Urinary bladder (tissue), 4 donors: ENCODE measurements around the gene RUNX2. TPM values are rescaled to one million over a fixed set of nuclear protein-coding genes. Genes with fewer than 3 reads are reported as not detected.

ENCODE experiments used
- DNase-seq: peaks from one replicate; pipeline ENCODE4 v3.0.0-alpha.2; 2015; ENCODE audit errors: extremely low spot score
- H3K27ac ChIP-seq: one replicate; pipeline ENCODE4 v1.5.1; 2013; ENCODE audit warnings: low read depth, mild to moderate bottlenecking, moderate library complexity
- H3K36me3 ChIP-seq: one replicate; pipeline ENCODE4 v1.6.1; 2013; ENCODE audit warnings: mild to moderate bottlenecking, moderate library complexity; ENCODE audit not compliant: insufficient read depth
- H3K4me1 ChIP-seq: one replicate; pipeline ENCODE4 v1.6.1; 2013; ENCODE audit warnings: mild to moderate bottlenecking, moderate library complexity; ENCODE audit not compliant: insufficient read depth
- H3K4me3 ChIP-seq: one replicate; pipeline ENCODE4 v1.5.1; 2013; ENCODE audit warnings: low read depth, low read length
- WGBS: extraction: QIAGEN DNeasy Blood & Tissue Kit; methylation state at CpG from one replicate; pipeline ENCODE4 v1.1.7; 2013; 5-methylcytosine and 5-hydroxymethylcytosine counted together
- polyA plus RNA-seq: library from polyadenylated mRNA; stranded (reverse); fragments of 200-250 nt; gene quantifications from one replicate; pipeline ENCODE4 v1.2.3, GENCODE V29; 2013
- total RNA-seq: library from RNA; depleted of rRNA; stranded (reverse); fragments of >200 nt; gene quantifications from one replicate; pipeline ENCODE4 v1.2.3, GENCODE V29; 2014
- donor health status: healthy with polysubstance abuse.
- donor health status: healthy.

RUNX2 gene
- total and polyA plus RNA-seq, 2 donors: 2.4 to 2.6 TPM

- WGBS: under 1% methylated on average over 62 of the region's 62 CpGs
- peak overlapping the region; percentile 61 for H3K27ac ChIP-seq
- H3K36me3 ChIP-seq: no peaks in the 10 kb centered on the region
- peak overlapping the region; percentile 74 for H3K4me3 ChIP-seq
- DNase-seq: no peak
- no peaks in the 10 kb centered on the region for H3K4me1 ChIP-seq
These were observed 95.1 kb downstream of the RUNX2 start for GRCh38 chr6:45423111-45423823.

DNA sequence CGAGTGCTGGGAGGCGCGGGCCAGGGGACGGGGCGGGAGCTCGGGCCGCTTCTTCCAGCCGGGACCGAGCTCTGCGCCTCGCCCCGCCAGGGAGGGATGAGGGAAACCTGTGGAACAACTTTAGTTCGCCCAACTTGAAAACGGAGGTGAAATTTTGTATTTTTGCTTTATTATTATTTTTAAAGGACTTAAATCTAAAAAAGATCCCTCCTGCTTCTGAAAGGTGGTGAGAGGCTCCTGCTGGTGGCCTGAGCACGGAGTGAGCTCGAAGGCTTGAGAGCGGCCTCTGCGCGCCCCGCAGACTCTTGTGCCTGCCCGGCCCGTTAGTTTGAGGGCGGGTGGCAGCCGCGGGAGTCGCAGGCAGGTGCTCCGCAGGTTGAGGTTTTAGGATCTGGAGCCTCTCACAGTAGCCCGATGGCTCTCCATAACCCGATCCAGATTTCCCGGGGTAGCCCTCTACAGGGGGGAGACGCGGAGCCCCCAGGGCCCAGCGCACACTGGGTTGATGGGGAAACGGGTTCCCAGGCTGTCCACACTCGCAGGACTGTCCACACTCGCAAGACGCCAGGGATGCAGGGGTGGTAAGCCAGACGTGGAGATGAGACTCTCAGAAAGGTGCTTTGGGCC, 95.8 kb downstream of the RUNX2 start:
- DNase-seq: no peak
- peak overlapping the region; percentile 61 for H3K27ac ChIP-seq
- WGBS: 23% methylated on average over 38 of the region's 38 CpGs
- no peaks in the 10 kb centered on the region for H3K36me3 ChIP-seq
- H3K4me1 ChIP-seq: no peaks in the 10 kb centered on the region
- H3K4me3 ChIP-seq: peak overlapping the region; percentile 74

DNA sequence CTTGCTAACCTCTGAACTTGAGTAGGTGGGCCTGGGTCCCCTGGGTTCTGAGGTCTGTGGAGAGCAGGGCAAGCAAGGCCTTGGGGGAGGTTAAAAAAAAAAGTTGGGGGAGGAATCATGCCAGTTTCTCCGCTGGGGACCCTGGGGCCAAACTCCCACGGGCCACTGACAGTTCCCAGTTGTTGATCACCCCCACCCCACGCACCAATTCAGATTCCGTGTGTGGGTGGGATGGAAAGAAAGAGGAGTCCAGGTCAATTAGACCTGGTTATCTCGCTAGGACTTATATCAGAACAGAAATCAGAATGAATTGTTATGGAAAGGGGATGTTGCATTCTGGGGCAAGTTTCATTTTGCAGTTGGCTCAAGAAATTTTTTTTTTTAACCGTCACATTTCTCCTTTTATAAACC, 96.3 kb downstream of the RUNX2 start:
- Histone ChIP-seq H3K4me3 (peak overlapping the region; percentile 74), H3K27ac (peak overlapping the region; percentile 14), H3K36me3 (no peaks in the 10 kb centered on the region), H3K4me1 (no peaks in the 10 kb centered on the region)
- DNase-seq: no peak
- WGBS: 63% methylated on average over 6 of the region's 6 CpGs

DNA sequence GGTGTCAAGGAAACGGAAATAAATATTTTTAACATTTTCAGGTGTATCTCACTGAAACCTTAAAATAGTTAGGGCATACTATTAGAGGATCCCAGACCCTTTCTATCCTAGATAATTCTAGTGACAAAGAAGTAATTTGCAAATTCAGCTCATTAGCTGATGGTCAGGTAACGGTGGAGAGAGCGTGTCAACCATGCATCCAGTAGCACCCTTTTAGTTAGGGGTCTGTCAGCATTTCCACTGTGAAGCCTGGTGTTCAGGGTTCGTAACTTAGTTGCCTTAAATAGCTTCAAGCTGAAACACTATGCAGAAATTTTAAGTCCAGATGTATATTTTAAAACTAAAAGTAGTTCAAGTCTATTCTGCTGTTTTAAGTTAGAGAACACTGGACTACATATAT, 98.1 kb downstream of the RUNX2 start:
- no peak for DNase-seq
- WGBS: 80% methylated on average over 4 of the region's 4 CpGs
- Histone ChIP-seq H3K36me3 (no peaks in the 10 kb centered on the region), H3K27ac (no peak overlapping the region), H3K4me3 (no peak overlapping the region), H3K4me1 (no peaks in the 10 kb centered on the region)

DNA sequence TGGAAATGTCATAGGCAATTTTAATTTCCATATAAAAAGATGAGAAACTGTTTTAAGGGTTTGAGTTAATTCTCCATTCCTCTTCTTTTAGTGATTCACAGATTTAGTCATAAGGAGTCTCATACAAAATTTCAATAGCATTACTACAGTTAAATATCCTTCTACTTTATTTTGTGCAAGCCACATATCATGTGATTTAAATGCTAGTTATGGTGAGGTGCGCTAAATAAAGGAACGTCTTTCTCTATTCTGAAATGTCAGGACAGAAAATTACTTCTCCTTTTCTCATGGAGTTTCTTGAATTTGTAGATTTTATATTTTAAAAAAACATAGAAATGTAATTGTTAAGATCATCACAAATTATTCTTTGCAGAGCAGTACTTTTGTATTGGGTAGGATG, 99.6 kb downstream of the RUNX2 start:
- no peaks in the 10 kb centered on the region for H3K36me3 ChIP-seq
- H3K4me1 ChIP-seq: no peaks in the 10 kb centered on the region
- WGBS: 87% methylated on average over 2 of the region's 2 CpGs
- DNase-seq: no peak
- no peak overlapping the region for H3K27ac ChIP-seq
- H3K4me3 ChIP-seq: no peak overlapping the region

GRCh38 chr6:45428727-45429126, 100.6 kb downstream of the RUNX2 start:
- Histone ChIP-seq H3K4me1 (no peaks in the 10 kb centered on the region), H3K36me3 (no peaks in the 10 kb centered on the region), H3K27ac (no peak overlapping the region), H3K4me3 (no peak overlapping the region)
- 72% methylated on average over 2 of the region's 2 CpGs for WGBS
- DNase-seq: no peak

- WGBS: 67% methylated on average over 2 of the region's 2 CpGs
- no peaks in the 10 kb centered on the region for H3K4me1 ChIP-seq
- H3K36me3 ChIP-seq: no peaks in the 10 kb centered on the region
- no peak for DNase-seq
- H3K4me3 ChIP-seq: no peak overlapping the region
- H3K27ac ChIP-seq: no peak overlapping the region
These were observed 102.6 kb downstream of the RUNX2 start for GRCh38 chr6:45430590-45431202.

- WGBS: 83% methylated on average over 10 of the region's 10 CpGs
These were observed 103.4 kb downstream of the RUNX2 start for GRCh38 chr6:45431317-45432065.

GRCh38 chr6:45432977-45433376, 104.8 kb downstream of the RUNX2 start:
- WGBS: 12% methylated on average over 2 of the region's 2 CpGs

More at GRCh38 chr6:45431317-45432065, 103.4 kb downstream of the RUNX2 start:
- no peak for DNase-seq
- H3K4me1 ChIP-seq: no peaks in the 10 kb centered on the region
- H3K27ac ChIP-seq: no peak overlapping the region
- H3K36me3 ChIP-seq: no peaks in the 10 kb centered on the region
- H3K4me3 ChIP-seq: no peak overlapping the region

DNA sequence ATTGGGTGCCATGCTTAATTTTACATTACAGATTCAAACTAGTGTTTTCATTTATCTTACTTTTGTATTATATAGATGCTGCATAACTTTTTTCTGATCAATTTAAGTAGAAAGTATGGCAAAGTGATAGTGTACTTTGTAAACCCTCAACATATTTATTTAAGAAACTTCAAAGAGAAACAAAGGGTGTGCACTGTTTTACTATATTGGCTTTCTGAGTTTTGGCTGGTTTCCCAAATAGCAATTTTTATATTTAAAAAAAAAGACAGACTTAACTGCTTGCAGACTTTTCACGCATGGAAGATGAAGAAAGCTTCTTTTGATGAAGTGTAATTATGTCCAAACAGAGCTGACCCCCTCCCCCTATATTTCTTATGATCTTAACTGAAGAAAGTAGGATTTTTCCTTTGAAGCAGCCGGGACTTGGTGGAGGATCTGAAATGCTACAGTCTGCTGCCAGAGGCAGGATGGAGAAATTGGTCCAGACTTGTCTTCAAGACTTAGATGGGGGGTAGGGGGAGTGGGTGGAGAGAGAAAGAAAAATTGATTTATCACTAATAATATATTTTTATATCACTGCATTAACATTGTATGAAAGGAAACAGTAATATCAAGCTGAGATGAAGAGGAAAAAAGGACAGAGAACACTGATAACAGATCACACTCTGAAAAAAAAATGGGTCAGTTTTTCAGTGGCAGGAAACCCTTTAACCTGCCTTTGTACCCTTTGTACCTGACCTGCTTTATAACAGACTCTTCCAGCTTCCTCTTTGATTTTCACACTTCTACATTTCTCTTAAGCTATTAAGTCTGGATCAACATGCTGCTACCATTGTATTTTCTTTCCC, 105.6 kb downstream of the RUNX2 start:
- Histone ChIP-seq H3K4me3 (no peak overlapping the region), H3K27ac (no peak overlapping the region), H3K36me3 (no peaks in the 10 kb centered on the region), H3K4me1 (peaks cover 2% of the 10 kb centered on the region)
- DNase-seq: no peak
- WGBS: 64% methylated on average over 2 of the region's 2 CpGs

More at GRCh38 chr6:45432977-45433376, 104.8 kb downstream of the RUNX2 start:
- no peak for DNase-seq
- no peaks in the 10 kb centered on the region for H3K4me1 ChIP-seq
- no peak overlapping the region for H3K4me3 ChIP-seq
- no peaks in the 10 kb centered on the region for H3K36me3 ChIP-seq
- no peak overlapping the region for H3K27ac ChIP-seq

DNA sequence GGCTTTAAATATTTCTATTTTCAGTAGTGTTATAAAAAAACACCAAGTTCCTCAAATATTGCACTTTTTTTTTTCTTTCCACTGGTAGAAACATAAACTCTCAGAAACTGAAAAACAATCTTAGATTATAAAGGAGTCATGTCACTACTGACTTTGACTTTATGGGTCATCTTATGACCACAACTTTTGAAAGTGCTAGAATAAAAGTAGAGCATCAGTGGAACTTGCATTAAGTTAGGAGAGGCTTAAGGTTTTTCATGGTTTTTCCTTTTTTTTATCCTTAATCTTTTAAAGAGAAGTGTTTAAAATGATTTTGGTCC, 106.2 kb downstream of the RUNX2 start:
- H3K4me1 ChIP-seq: peaks cover 2% of the 10 kb centered on the region
- H3K27ac ChIP-seq: no peak overlapping the region
- no peaks in the 10 kb centered on the region for H3K36me3 ChIP-seq
- no peak overlapping the region for H3K4me3 ChIP-seq
- no peak for DNase-seq

GRCh38 chr6:45436544-45437438, 108.7 kb downstream of the RUNX2 start:
- DNase-seq: no peak
- WGBS: 44% methylated on average over 7 of the region's 7 CpGs
- H3K4me3 ChIP-seq: peak overlapping the region; percentile 9
- H3K4me1 ChIP-seq: peaks cover 2% of the 10 kb centered on the region
- peak overlapping the region; percentile 23 for H3K27ac ChIP-seq
- no peaks in the 10 kb centered on the region for H3K36me3 ChIP-seq
